H1 (cell line): ENCODE measurements around the gene LONRF2. TPM values are rescaled to one million over a fixed set of nuclear protein-coding genes. Genes with fewer than 3 reads are reported as not detected.
"Not testable (repeated sequence)": the region's sequence is repeated elsewhere in the genome, so short reads cannot be mapped to it uniquely, and the experiment has no call there.

Experiments used
- CTCF ChIA-PET: fragments of 300-600 bp; sonication (Branson Sonifier 250); formaldehyde crosslinking; loops from one replicate; lab custom pipeline; 2021; ENCODE audit not compliant: partially characterized antibody; lab: Charles Lee
- POLR2A ChIA-PET: fragments of 300-600 bp; sonication (Branson Sonifier 250); formaldehyde crosslinking; loops from one replicate; lab custom pipeline; 2021; ENCODE audit warnings: inconsistent platforms; ENCODE audit not compliant: partially characterized antibody; lab: Charles Lee
- DNase-seq, 2 experiments: peaks; one replicate each; pipeline versions ENCODE4 v3.0.0 to v3.0.0-alpha.2; 2010 to 2022; ENCODE audit warnings: low spot score in 2 of 2, low read depth in 1 of 2, mixed read lengths in 1 of 2
- FAIRE-seq: peaks from 2 replicates; lab custom pipeline; 2011; peaks lifted over from hg19 to GRCh38; lab: Jason Lieb, UNC
- H2AFZ ChIP-seq: 2 replicates; pipeline ENCODE4 v1.8.1; 2012; ENCODE audit warnings: low read length, inconsistent platforms
- H2AK5ac ChIP-seq: 2 replicates; pipeline ENCODE4 v1.6.1; 2013; ENCODE audit warnings: low read depth, low read length
- H2BK120ac ChIP-seq: replicated peaks from 2 replicates; pipeline ENCODE3; 2013; ENCODE audit warnings: low read depth, low read length, inconsistent platforms
- H2BK12ac ChIP-seq: 2 replicates; pipeline ENCODE4 v1.6.1; 2013; ENCODE audit warnings: low read depth, low read length
- H2BK15ac ChIP-seq: 2 replicates; pipeline ENCODE4 v1.6.1; 2013; ENCODE audit warnings: low read length
- H2BK20ac ChIP-seq: 2 replicates; pipeline ENCODE4 v1.6.1; 2013; ENCODE audit warnings: low read length
- H2BK5ac ChIP-seq: 2 replicates; pipeline ENCODE4 v1.6.1; 2013; ENCODE audit warnings: low read depth, low read length
- H3K14ac ChIP-seq: 2 replicates; pipeline ENCODE4 v1.6.1; 2013; ENCODE audit warnings: inconsistent platforms; ENCODE audit not compliant: insufficient read length
- H3K18ac ChIP-seq: 2 replicates; pipeline ENCODE4 v1.6.1; 2013; ENCODE audit warnings: low read length; ENCODE audit errors: extremely low read depth
- H3K23ac ChIP-seq: 2 replicates; pipeline ENCODE4 v1.6.1; 2013; ENCODE audit warnings: inconsistent platforms; ENCODE audit not compliant: insufficient read length
- H3K23me2 ChIP-seq: 2 replicates; pipeline ENCODE4 v1.6.1; 2013; ENCODE audit warnings: low read depth, low read length
- H3K27ac ChIP-seq: 2 replicates; pipeline ENCODE4 v1.6.1; 2011; ENCODE audit warnings: low read depth, low read length, inconsistent platforms
- H3K27me3 ChIP-seq, 4 experiments: replicated peaks in 1 of 4; 1 replicate in 1 of 4; 2 replicates in 3 of 4; pipeline versions ENCODE4 v1.6.1 to v1.8.1; 2011 to 2013; ENCODE audit warnings: low read length in 3 of 4, mild to moderate bottlenecking in 3 of 4, inconsistent platforms in 2 of 4, mixed read lengths in 2 of 4, moderate library complexity in 1 of 4; ENCODE audit not compliant: control insufficient read depth in 3 of 4, insufficient read depth in 3 of 4; ENCODE audit errors: extremely low read depth in 1 of 4
- H3K36me3 ChIP-seq, 4 experiments: 2 replicates each; pipeline versions ENCODE4 v1.6.1 to v1.8.1; 2011 to 2013; ENCODE audit warnings: mild to moderate bottlenecking in 4 of 4, low read length in 3 of 4, moderate library complexity in 2 of 4, control low read depth in 1 of 4, inconsistent platforms in 1 of 4; ENCODE audit not compliant: insufficient read depth in 4 of 4, control insufficient read depth in 2 of 4
- H3K4ac ChIP-seq: replicated peaks from 2 replicates; pipeline ENCODE3; 2013; ENCODE audit warnings: low read length, low read depth, mixed read lengths, inconsistent platforms; ENCODE audit not compliant: insufficient read length
- H3K4me1 ChIP-seq, 4 experiments: replicated peaks in 1 of 4; 1 replicate in 1 of 4; 2 replicates in 3 of 4; pipeline versions ENCODE4 v1.6.1 to v1.8.1; 2011 to 2013; ENCODE audit warnings: low read length in 3 of 4, inconsistent platforms in 2 of 4, mixed read lengths in 1 of 4; ENCODE audit not compliant: insufficient read depth in 4 of 4, control insufficient read depth in 3 of 4
- H3K4me2 ChIP-seq, 2 experiments: 2 replicates each; pipeline versions ENCODE4 v1.6.1 to v1.8.1; 2011 to 2013; ENCODE audit warnings: low read depth in 2 of 2, low read length in 2 of 2, control low read depth in 1 of 2, inconsistent platforms in 1 of 2, mild to moderate bottlenecking in 1 of 2; ENCODE audit not compliant: insufficient read depth in 1 of 2
- H3K4me3 ChIP-seq, 4 experiments: fragments of 200-600, 300-600 bp in 1 of 4; sonication (generic), shearing (Covaris generic), sonication (Bioruptor Twin) in 1 of 4; 2 replicates each; pipeline versions ENCODE4 v1.5.1 to v1.8.1; 2011 to 2016; ENCODE audit warnings: low read length in 4 of 4, low read depth in 3 of 4, control low read depth in 2 of 4, inconsistent platforms in 2 of 4, mild to moderate bottlenecking in 2 of 4, mixed read lengths in 1 of 4, moderate library complexity in 1 of 4; ENCODE audit not compliant: insufficient read depth in 2 of 4; ENCODE audit errors: extremely low read depth in 1 of 4
- H3K56ac ChIP-seq: replicated peaks from 2 replicates; pipeline ENCODE3; 2013; ENCODE audit warnings: low read depth, mild to moderate bottlenecking, mixed read lengths, low read length, inconsistent platforms; ENCODE audit not compliant: insufficient read length
- H3K79me1 ChIP-seq: 2 replicates; pipeline ENCODE4 v1.6.1; 2013; ENCODE audit warnings: low read depth, low read length, control low read depth
- H3K79me2 ChIP-seq, 2 experiments: 2 replicates each; pipeline versions ENCODE4 v1.6.1 to v1.8.1; 2012 to 2013; ENCODE audit warnings: low read length in 2 of 2, mild to moderate bottlenecking in 2 of 2, inconsistent platforms in 1 of 2; ENCODE audit not compliant: insufficient read depth in 2 of 2, control insufficient read depth in 1 of 2
- H3K9ac ChIP-seq, 4 experiments: replicated peaks in 1 of 4; 1 replicate in 1 of 4; 2 replicates in 3 of 4; pipeline versions ENCODE4 v1.6.1 to v1.8.1; 2011 to 2013; ENCODE audit warnings: low read depth in 3 of 4, low read length in 3 of 4, control low read depth in 2 of 4, mild to moderate bottlenecking in 2 of 4, moderate library complexity in 2 of 4, inconsistent platforms in 1 of 4; ENCODE audit errors: extremely low read depth in 1 of 4
- H3K9me3 ChIP-seq, 2 experiments: 2 replicates each; pipeline versions ENCODE4 v1.6.1 to v1.8.1; 2012 to 2013; ENCODE audit warnings: mild to moderate bottlenecking in 2 of 2, moderate library complexity in 2 of 2, control low read depth in 1 of 2, inconsistent platforms in 1 of 2, low read depth in 1 of 2, low read length in 1 of 2, mixed read lengths in 1 of 2; ENCODE audit not compliant: insufficient read depth in 2 of 2
- H4K20me1 ChIP-seq, 2 experiments: replicated peaks in 1 of 2; 2 replicates each; pipeline versions ENCODE3 to v1.8.1; 2011 to 2013; ENCODE audit warnings: inconsistent platforms in 2 of 2, low read length in 2 of 2, mild to moderate bottlenecking in 1 of 2; ENCODE audit not compliant: insufficient read depth in 2 of 2, control insufficient read depth in 1 of 2
- H4K5ac ChIP-seq: 2 replicates; pipeline ENCODE4 v1.6.1; 2013; ENCODE audit warnings: low read length, low read depth, mixed read lengths, inconsistent platforms; ENCODE audit not compliant: insufficient read length
- H4K8ac ChIP-seq: 2 replicates; pipeline ENCODE4 v1.8.0; 2013; ENCODE audit warnings: mild to moderate bottlenecking, moderate library complexity, low read length, inconsistent platforms; ENCODE audit not compliant: insufficient read depth; ENCODE audit errors: extremely low read depth
- H4K91ac ChIP-seq: replicated peaks from 2 replicates; pipeline ENCODE3; 2013; ENCODE audit warnings: low read length, mixed read lengths, inconsistent platforms; ENCODE audit not compliant: insufficient read length
- EP300 ChIP-seq, 2 experiments: IDR thresholded peaks; 1 replicate in 1 of 2; 2 replicates in 1 of 2; pipeline ENCODE4 v1.6.1; 2011 to 2012; ENCODE audit warnings: low read depth in 2 of 2, low read length in 2 of 2, mild to moderate bottlenecking in 2 of 2, borderline replicate concordance in 1 of 2, inconsistent platforms in 1 of 2, moderate library complexity in 1 of 2
- WGBS, 2 experiments: shearing (Covaris generic) in 1 of 2; methylation state at CpG; one replicate each; pipeline versions ENCODE4 v1.1.6 to v1.1.7; 2013 to 2015; ENCODE audit warnings: low lambda C conversion rate in 2 of 2, mixed read lengths in 2 of 2, inconsistent platforms in 1 of 2, low coverage in 1 of 2, missing lambda C conversion rate in 1 of 2; ENCODE audit not compliant: insufficient replicate concordance in 2 of 2, insufficient coverage in 1 of 2, insufficient read length in 1 of 2; ENCODE audit errors: extremely low coverage in 1 of 2, missing lambda C conversion rate in 1 of 2; 5-methylcytosine and 5-hydroxymethylcytosine counted together
- polyA plus RNA-seq, 7 experiments: library from polyadenylated mRNA; depleted of rRNA in 3 of 7; stranded (reverse) in 5 of 7; unstranded in 2 of 7; fragments of >200 nt in 5 of 7; fragments of 200-250 nt in 2 of 7; gene quantifications; 1 replicate in 5 of 7; 2 replicates in 1 of 7; 4 replicates in 1 of 7; pipeline versions ENCODE4 v1.2.1 to v1.2.3, GENCODE V29; 2011 to 2013; ENCODE audit warnings: missing spikeins in 2 of 7, mixed read lengths in 2 of 7
- total RNA-seq: library from RNA; stranded (reverse); fragmentation: NEBNext Ultra II Directional; extraction: Animal tissue kit (Norgen Biotek cat#: 25700); gene quantifications from 2 replicates; pipeline ENCODE4 v1.2.1, GENCODE V29; 2021
- TF ChIP-seq, protein P1 (sequence below): IDR thresholded peaks from 2 replicates; pipeline ENCODE4 v1.6.1; 2012; ENCODE audit warnings: inconsistent platforms

The LONRF2 gene
- total and polyA plus RNA-seq, 2 of the 8 experiments (the other 6 are each of a cell fraction or from before 2014, with no cell fraction given), result 0.24 to 0.74 TPM

DNA sequence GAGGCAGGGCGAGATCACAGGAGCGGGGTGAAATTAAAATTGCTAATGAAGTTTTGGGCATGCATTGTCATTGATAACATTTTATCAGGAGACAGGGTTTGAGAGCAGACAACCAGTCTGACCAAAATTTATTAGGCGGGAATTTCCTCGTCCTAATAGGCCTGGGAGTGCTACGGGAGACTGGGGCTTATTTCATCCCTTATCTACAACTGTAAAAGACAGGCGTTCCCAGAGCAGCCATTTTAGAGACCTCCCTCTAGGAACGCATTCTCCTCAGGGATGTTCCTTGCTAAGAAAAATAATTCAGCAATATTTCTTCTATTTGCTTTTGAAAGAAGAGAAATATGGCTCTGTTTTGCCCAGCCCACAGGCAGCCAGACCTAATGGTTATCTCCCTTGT is 40.0 kb upstream of the LONRF2 start:
- H4K5ac ChIP-seq, CTCF ChIA-PET, H3K56ac ChIP-seq, H2BK120ac ChIP-seq, H4K8ac ChIP-seq, H3K18ac ChIP-seq, H3K4me3 ChIP-seq, H3K23ac ChIP-seq, H2AFZ ChIP-seq, H3K79me1 ChIP-seq, H3K9ac ChIP-seq, POLR2A ChIA-PET, DNase-seq, H2BK12ac ChIP-seq, H3K4me2 ChIP-seq, H3K9me3 ChIP-seq, H2AK5ac ChIP-seq, H2BK5ac ChIP-seq, H3K79me2 ChIP-seq, H2BK15ac ChIP-seq, H3K23me2 ChIP-seq, H3K4me1 ChIP-seq, FAIRE-seq, H3K4ac ChIP-seq, H2BK20ac ChIP-seq, H3K14ac ChIP-seq, H4K20me1 ChIP-seq, H3K27ac ChIP-seq, H3K27me3 ChIP-seq, H3K36me3 ChIP-seq, H4K91ac ChIP-seq: not testable (repeated sequence)
- 95% methylated on average over 7 of the region's 7 CpGs; no CpG with 5 or more reads in 1 of the 2 experiments for WGBS, 2 experiments
- TF ChIP-seq, protein P1, sequence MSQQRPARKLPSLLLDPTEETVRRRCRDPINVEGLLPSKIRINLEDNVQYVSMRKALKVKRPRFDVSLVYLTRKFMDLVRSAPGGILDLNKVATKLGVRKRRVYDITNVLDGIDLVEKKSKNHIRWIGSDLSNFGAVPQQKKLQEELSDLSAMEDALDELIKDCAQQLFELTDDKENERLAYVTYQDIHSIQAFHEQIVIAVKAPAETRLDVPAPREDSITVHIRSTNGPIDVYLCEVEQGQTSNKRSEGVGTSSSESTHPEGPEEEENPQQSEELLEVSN, result 0 out of 2 replicates have a peak, but pooled peaks have one; percentile 17
- peak in 1 of 2 experiments; percentile 84; a peak in 1 of 3 replicates for TF ChIP-seq EP300 (IDR thresholded peaks at IDR 0.05; ENCODE audit: borderline replicate concordance in 1 of 2, low read depth in 2 of 2, low read length in 2 of 2)
